MCF 10A (cell line): ENCODE measurements around the gene SS18L1. TPM values are rescaled to one million over a fixed set of nuclear protein-coding genes. Genes with fewer than 3 reads are reported as not detected.

Experiments
- BruUV-seq: library from RNA; stranded (reverse); fragments of 400-500 nt; replicated peaks from 2 replicates; lab custom pipeline; 2021; lab: Mats Ljungman, UMichigan
- CTCF ChIA-PET: fragments of 300-600 bp; sonication (Branson Sonifier 250); formaldehyde crosslinking; extraction: SDS; loops from one replicate; lab custom pipeline; 2021; ENCODE audit warnings: antibody characterized with exemption, inconsistent platforms; lab: Yijun Ruan, JAX
- POLR2A ChIA-PET: fragments of 300-600, 350-650 bp; sonication (Branson Sonifier 250); formaldehyde crosslinking; extraction: SDS; loops from one replicate; lab custom pipeline; 2020; ENCODE audit warnings: antibody characterized with exemption, inconsistent platforms; lab: Yijun Ruan, JAX
- DNase-seq: peaks from one replicate; pipeline ENCODE4 v3.0.0-alpha.2; 2018; ENCODE audit not compliant: unreplicated experiment
- H3K27ac Mint-ChIP-seq: one replicate; pipeline ENCODE4 v1.8.0; 2022; ENCODE audit warnings: mild to moderate bottlenecking, low read depth, mixed read lengths; ENCODE audit not compliant: unreplicated experiment
- H3K27me3 Mint-ChIP-seq: one replicate; pipeline ENCODE4 v1.8.0; 2022; ENCODE audit warnings: mixed read lengths; ENCODE audit not compliant: insufficient read depth, unreplicated experiment
- H3K36me3 Mint-ChIP-seq: one replicate; pipeline ENCODE4 v1.8.0; 2022; ENCODE audit warnings: mild to moderate bottlenecking, moderate library complexity, mixed read lengths; ENCODE audit not compliant: insufficient read depth, unreplicated experiment
- H3K4me1 Mint-ChIP-seq: one replicate; pipeline ENCODE4 v1.8.0; 2022; ENCODE audit warnings: mixed read lengths; ENCODE audit not compliant: insufficient read depth, unreplicated experiment
- H3K4me3 Mint-ChIP-seq: one replicate; pipeline ENCODE4 v1.8.0; 2022; ENCODE audit warnings: mild to moderate bottlenecking, moderate library complexity, mixed read lengths; ENCODE audit not compliant: unreplicated experiment
- H3K9me3 Mint-ChIP-seq: one replicate; pipeline ENCODE4 v1.8.0; 2022; ENCODE audit warnings: mixed read lengths; ENCODE audit not compliant: unreplicated experiment
- CTCF ChIP-seq: fragments of 200-600 bp; IDR thresholded peaks from one replicate; pipeline ENCODE4 v1.8.0; 2022; ENCODE audit warnings: antibody characterized with exemption, mild to moderate bottlenecking; ENCODE audit not compliant: unreplicated experiment
- intact Hi-C: fragments of 100-400 bp; cut with micrococcal nuclease; formaldehyde crosslinking; loops from 2 replicates; pipeline ENCODE4 v1.14.1; 2022
- total RNA-seq: library from RNA; stranded (reverse); gene quantifications from 2 replicates; pipeline ENCODE4 v1.2.3, GENCODE V29; 2022

The SS18L1 gene
- total RNA-seq, 1 experiment from 2014 or later = 16.1 TPM

- POLR2A ChIA-PET = interaction anchor here (0.6 kb wide), 1 partner anchor 340 kb away, joined by 3 read pairs; no protein-coding TSS in a partner anchor
Measured at GRCh38 chr20:62162765-62163484, 19.4 kb downstream of the SS18L1 start.

GRCh38 chr20:62163485-62163865 is 19.9 kb downstream of the SS18L1 start:
- intact Hi-C loops = no loop called here
- DNase-seq = no peak
- ChIA-PET POLR2A (interaction anchor here (0.6 kb wide), 1 partner anchor 340 kb away, joined by 3 read pairs; no protein-coding TSS in a partner anchor), CTCF (interaction anchor here (0.6 kb wide), 1 partner anchor 39 kb away, joined by 4 read pairs; no protein-coding TSS in a partner anchor)
- H3K9me3 Mint-ChIP-seq = no peaks in the 10 kb centered on the region
- no peaks in the 10 kb centered on the region for H3K27me3 Mint-ChIP-seq
- peaks cover 19% of the 10 kb centered on the region for H3K4me1 Mint-ChIP-seq
- peaks cover 38% of the 10 kb centered on the region for H3K36me3 Mint-ChIP-seq
- TF ChIP-seq CTCF = no peak
- BruUV-seq = no TSS peak
- H3K27ac Mint-ChIP-seq = no peak overlapping the region
- H3K4me3 Mint-ChIP-seq = no peak overlapping the region

More at GRCh38 chr20:62162765-62163484, 19.4 kb downstream of the SS18L1 start:
- BruUV-seq = no TSS peak
- H3K27me3 Mint-ChIP-seq = no peaks in the 10 kb centered on the region
- H3K27ac Mint-ChIP-seq = no peak overlapping the region
- no peak for TF ChIP-seq CTCF
- CTCF ChIA-PET = interaction anchor here (0.6 kb wide), 1 partner anchor 38 kb away, joined by 4 read pairs; no protein-coding TSS in a partner anchor
- H3K4me3 Mint-ChIP-seq = no peak overlapping the region
- intact Hi-C loops = no loop called here
- peaks cover 32% of the 10 kb centered on the region for H3K36me3 Mint-ChIP-seq
- DNase-seq = no peak
- H3K9me3 Mint-ChIP-seq = no peaks in the 10 kb centered on the region
- peaks cover 19% of the 10 kb centered on the region for H3K4me1 Mint-ChIP-seq

- no peak for DNase-seq
- peaks cover 19% of the 10 kb centered on the region for H3K4me1 Mint-ChIP-seq
- no peaks in the 10 kb centered on the region for H3K27me3 Mint-ChIP-seq
- intact Hi-C loops = no loop called here
- CTCF ChIA-PET = interaction anchor here (0.8 kb wide), 1 partner anchor 40 kb away, joined by 3 read pairs; no protein-coding TSS in a partner anchor
- H3K36me3 Mint-ChIP-seq = peaks cover 45% of the 10 kb centered on the region
- H3K9me3 Mint-ChIP-seq = no peaks in the 10 kb centered on the region
- POLR2A ChIA-PET = interaction anchor here (1.1 kb wide), 1 partner anchor 20 kb away, joined by 3 read pairs; no protein-coding TSS in a partner anchor
- H3K27ac Mint-ChIP-seq = no peak overlapping the region
- TF ChIP-seq CTCF = no peak
- no TSS peak for BruUV-seq
- no peak overlapping the region for H3K4me3 Mint-ChIP-seq
Measured at GRCh38 chr20:62163986-62164762, 20.6 kb downstream of the SS18L1 start.
